Inflammatory macrophage treated with lipopolysaccharide for 4 hours (primary cell): Measurements from ENCODE around the gene XYLB.
"Not testable (repeated sequence)": the region's sequence is repeated elsewhere in the genome, so short reads cannot be mapped to it uniquely, and the experiment has no call there.

ENCODE experiments used
- DNase-seq: peaks from one replicate; pipeline ENCODE4 v3.0.0-alpha.2; 2020

XYLB gene

GRCh38 chr3:38401246-38401962 lies 54.8 kb downstream of the XYLB start:
- DNase-seq = no peak

GRCh38 chr3:38404286-38404685 lies 57.7 kb downstream of the XYLB start:
- DNase-seq = no peak

- DNase-seq = no peak
These were observed 65.0 kb downstream of the XYLB start for GRCh38 chr3:38411591-38411990.

GRCh38 chr3:38420758-38421157 lies 74.2 kb downstream of the XYLB start:
- DNase-seq = not testable (repeated sequence)

- no peak for DNase-seq
These were observed 75.2 kb downstream of the XYLB start for GRCh38 chr3:38421679-38422336.

- DNase-seq = not testable (repeated sequence)
These were observed 80.3 kb downstream of the XYLB start for GRCh38 chr3:38426798-38427426.

GRCh38 chr3:38432871-38433658 lies 86.5 kb downstream of the XYLB start:
- DNase-seq = not testable (repeated sequence)

GRCh38 chr3:38433661-38434060 lies 87.1 kb downstream of the XYLB start:
- DNase-seq = not testable (repeated sequence)

GRCh38 chr3:38438436-38439069 lies 92.0 kb downstream of the XYLB start:
- DNase-seq = not testable (repeated sequence)

- DNase-seq = not testable (repeated sequence)
These were observed 96.6 kb downstream of the XYLB start for GRCh38 chr3:38443205-38443604.

GRCh38 chr3:38446085-38446686 lies 99.6 kb downstream of the XYLB start:
- DNase-seq = no peak

- DNase-seq = no peak
These were observed 100.2 kb downstream of the XYLB start for GRCh38 chr3:38446812-38447211.

GRCh38 chr3:38450853-38451252 lies 104.3 kb downstream of the XYLB start:
- no peak for DNase-seq

GRCh38 chr3:38453075-38453912 lies 106.7 kb downstream of the XYLB start, which contains the start of gene ACVR2B:
Gene ACVR2B (plus strand): TSS chr3:38453890. CDS start chr3:38454323, 433 bp downstream.
- DNase-seq = peak; percentile 76

GRCh38 chr3:38453913-38454177 lies 107.3 kb downstream of the XYLB start:
- DNase-seq = no peak

GRCh38 chr3:38454178-38454883 lies 107.7 kb downstream of the XYLB start:
- DNase-seq = peak; percentile 22

- DNase-seq = peak; percentile 24
These were observed 108.5 kb downstream of the XYLB start for GRCh38 chr3:38454884-38455638.

- peak; percentile 33 for DNase-seq
These were observed 109.2 kb downstream of the XYLB start for GRCh38 chr3:38455639-38456430.
